Activated B cell treated with CpG ODN at 0.5 μM for 24 hours (primary cell): ENCODE results near the gene NIPSNAP2. TPM values are rescaled to one million over a fixed set of nuclear protein-coding genes. Genes with fewer than 3 reads are reported as not detected.

Experiments used
- ATAC-seq: fragments of 200-7000 bp; cut with Tn5 transposase; one replicate; pipeline ENCODE4 v1.10.0; 2021; ENCODE audit warnings: low read depth, mild to moderate bottlenecking, moderate library complexity
- CTCF ChIA-PET: fragments of 350-600 bp; sonication (Branson Sonifier 250); formaldehyde crosslinking; loops from one replicate; lab custom pipeline; 2021; ENCODE audit warnings: antibody characterized with exemption; lab: Charles Lee
- POLR2A ChIA-PET: fragments of 350-600 bp; sonication (Branson Sonifier 250); formaldehyde crosslinking; loops from one replicate; lab custom pipeline; 2021; ENCODE audit warnings: antibody characterized with exemption; lab: Charles Lee
- DNase-seq: peaks from one replicate; pipeline ENCODE4 v3.0.0; 2022
- H3K27ac Mint-ChIP-seq: one replicate; pipeline ENCODE4 v1.8.0; 2020; ENCODE audit warnings: mixed read lengths
- H3K27me3 Mint-ChIP-seq: one replicate; pipeline ENCODE4 v1.8.0; 2021; ENCODE audit warnings: mixed read lengths
- H3K36me3 Mint-ChIP-seq: one replicate; pipeline ENCODE4 v1.8.0; 2021; ENCODE audit warnings: low read depth, mixed read lengths
- H3K4me1 Mint-ChIP-seq: one replicate; pipeline ENCODE4 v1.8.0; 2021; ENCODE audit warnings: mixed read lengths
- H3K4me3 Mint-ChIP-seq: one replicate; pipeline ENCODE4 v1.8.0; 2020; ENCODE audit warnings: mild to moderate bottlenecking, mixed read lengths
- H3K9me3 Mint-ChIP-seq: one replicate; pipeline ENCODE4 v1.8.0; 2020; ENCODE audit warnings: mixed read lengths
- CTCF ChIP-seq: fragments of 200-600 bp; IDR thresholded peaks from one replicate; pipeline ENCODE4 v1.8.0; 2022; ENCODE audit warnings: antibody characterized with exemption, mild to moderate bottlenecking
- intact Hi-C: fragments of 100-400 bp; cut with micrococcal nuclease; formaldehyde crosslinking; loops from one replicate; pipeline ENCODE4 v1.15.1; 2024
- total RNA-seq: library from RNA; stranded (reverse); gene quantifications from 2 replicates; pipeline ENCODE4 v1.2.3, GENCODE V29; 2022

The NIPSNAP2 gene
- total RNA-seq, 1 donor from 2014 or later, result 43.8 TPM

- ATAC-seq (no peak), DNase-seq (no peak)
- H3K27ac Mint-ChIP-seq, result no peak overlapping the region
- intact Hi-C loops, result loop anchor here (5.0 kb wide), 1 partner anchor 80 kb away; the partner anchor contains the start of gene ZNF713
- no peaks in the 10 kb centered on the region for H3K27me3 Mint-ChIP-seq
- H3K4me3 Mint-ChIP-seq, result peak overlapping the region; percentile 1
- no peak for TF ChIP-seq CTCF
- CTCF ChIA-PET, result no interaction called here
- H3K36me3 Mint-ChIP-seq, result peaks cover 22% of the 10 kb centered on the region
- no peaks in the 10 kb centered on the region for H3K9me3 Mint-ChIP-seq
- H3K4me1 Mint-ChIP-seq, result peaks cover 29% of the 10 kb centered on the region
- POLR2A ChIA-PET, result interaction anchor here (1.2 to 1.5 kb wide), 2 partner anchors 84 to 139 kb away, joined by 3 read pairs; partner anchors contain the start of genes CCT6A, CHCHD2 and PSPH
Observed at GRCh38 chr7:55966851-55967250, 2.5 kb downstream of the NIPSNAP2 start.

GRCh38 chr7:55969391-55969790 is 5.0 kb downstream of the NIPSNAP2 start:
- Mint-ChIP-seq H3K36me3 (peaks cover 24% of the 10 kb centered on the region), H3K9me3 (no peaks in the 10 kb centered on the region), H3K4me3 (no peak overlapping the region), H3K27me3 (no peaks in the 10 kb centered on the region), H3K4me1 (peaks cover 19% of the 10 kb centered on the region), H3K27ac (no peak overlapping the region)
- intact Hi-C loops, result loop anchor here (5.0 kb wide), 1 partner anchor 82 kb away; the partner anchor contains the start of gene ZNF713
- ChIA-PET CTCF (no interaction called here), POLR2A (no interaction called here)
- DNase-seq, result no peak
- ATAC-seq, result no peak
- TF ChIP-seq CTCF, result no peak

- Mint-ChIP-seq H3K27ac (no peak overlapping the region), H3K4me3 (no peak overlapping the region), H3K36me3 (peaks cover 24% of the 10 kb centered on the region), H3K27me3 (no peaks in the 10 kb centered on the region), H3K4me1 (peaks cover 15% of the 10 kb centered on the region), H3K9me3 (no peaks in the 10 kb centered on the region)
- ChIA-PET POLR2A (no interaction called here), CTCF (no interaction called here)
- no peak for DNase-seq
- ATAC-seq, result no peak
- TF ChIP-seq CTCF, result no peak
- intact Hi-C loops, result no loop called here
Observed at GRCh38 chr7:55970561-55970960, 6.2 kb downstream of the NIPSNAP2 start.

GRCh38 chr7:55970978-55971377 is 6.6 kb downstream of the NIPSNAP2 start:
- CTCF ChIA-PET, result interaction anchor here (0.6 kb wide), 1 partner anchor 34 kb away, joined by 3 read pairs; no protein-coding TSS in a partner anchor
- POLR2A ChIA-PET, result no interaction called here

GRCh38 chr7:55973747-55974250 is 9.4 kb downstream of the NIPSNAP2 start:
- CTCF ChIA-PET, result interaction anchor here (0.7 kb wide), 1 partner anchor 1204 kb away, joined by 4 read pairs; no protein-coding TSS in a partner anchor
- no peak for TF ChIP-seq CTCF
- intact Hi-C loops, result no loop called here
- ATAC-seq (no peak), DNase-seq (no peak)
- Mint-ChIP-seq H3K27me3 (no peaks in the 10 kb centered on the region), H3K27ac (no peak overlapping the region), H3K4me3 (no peak overlapping the region), H3K9me3 (no peaks in the 10 kb centered on the region), H3K4me1 (peaks cover 12% of the 10 kb centered on the region), H3K36me3 (peaks cover 30% of the 10 kb centered on the region)
- POLR2A ChIA-PET, result no interaction called here

More at GRCh38 chr7:55970978-55971377, 6.6 kb downstream of the NIPSNAP2 start:
- no peak overlapping the region for H3K27ac Mint-ChIP-seq
- ATAC-seq (no peak), DNase-seq (no peak)
- no peaks in the 10 kb centered on the region for H3K9me3 Mint-ChIP-seq
- intact Hi-C loops, result no loop called here
- peaks cover 11% of the 10 kb centered on the region for H3K4me1 Mint-ChIP-seq
- no peak overlapping the region for H3K4me3 Mint-ChIP-seq
- H3K36me3 Mint-ChIP-seq, result peaks cover 24% of the 10 kb centered on the region
- no peak for TF ChIP-seq CTCF
- no peaks in the 10 kb centered on the region for H3K27me3 Mint-ChIP-seq
